Measurements from ENCODE around the gene RBPJL.

- no peak for TF ChIP-seq FOSL1 (IDR thresholded peaks at IDR 0.05; ENCODE audit: low read depth)
- TF ChIP-seq CTCF (IDR thresholded peaks at IDR 0.05 in 2 of 3, conservative IDR thresholded peaks at IDR 0.05 in 1 of 3; ENCODE audit: borderline replicate concordance in 1 of 3, insufficient read depth in 1 of 3, low read depth in 2 of 3, low read length in 2 of 3) = no peak
- TF ChIP-seq ZFX (IDR thresholded peaks at IDR 0.05) = no peak
- TF ChIP-seq EGR1 (IDR thresholded peaks at IDR 0.05; ENCODE audit: low read depth) = no peak
- TF ChIP-seq SRF (IDR thresholded peaks at IDR 0.05; ENCODE audit: low read depth) = no peak
- no peak for TF ChIP-seq CEBPB (IDR thresholded peaks at IDR 0.05; ENCODE audit: low read depth)
- TF ChIP-seq EZH2 (IDR thresholded peaks at IDR 0.05) = no peak
- no peak for TF ChIP-seq POLR2A (IDR thresholded peaks at IDR 0.05; ENCODE audit: borderline replicate concordance, extremely low read depth, insufficient read depth, insufficient read length)
Measured at GRCh38 chr20:45347297-45347935, 40.8 kb downstream of the RBPJL start.
